ENCODE measurements around the gene WNT10A. TPM values are rescaled to one million over a fixed set of nuclear protein-coding genes. Genes with fewer than 3 reads are reported as not detected.

Gene WNT10A
- total RNA-seq, 2 experiments from 2014 or later: 4.8 to 6.6 TPM

- peaks cover 51% of the 10 kb centered on the region for H3K4me1 Mint-ChIP-seq (ENCODE audit: low read depth)
- no peaks in the 10 kb centered on the region for H3K36me3 Mint-ChIP-seq (ENCODE audit: low read depth)
- peaks cover 35% of the 10 kb centered on the region for H3K27me3 Mint-ChIP-seq
- H3K36me3 ChIP-seq (ENCODE audit: insufficient read depth, low read length): peaks cover 3% of the 10 kb centered on the region
- intact Hi-C loops (cut with DNase I, micrococcal nuclease): loop anchor here (1.0 kb wide), 4 partner anchors 11 to 45 kb away; no protein-coding TSS in a partner anchor
- no peak for TF ChIP-seq CTCF (IDR thresholded peaks at IDR 0.05)
- H3K9me3 ChIP-seq (ENCODE audit: control insufficient read depth in 1 of 2, insufficient read depth in 1 of 2, low read length in 2 of 2): no peaks in the 10 kb centered on the region
- peak overlapping the region; percentile 88 for H3K4me3 Mint-ChIP-seq
- H3K4me1 ChIP-seq (ENCODE audit: insufficient read depth, low read length): peaks cover 59% of the 10 kb centered on the region
- POLR2A ChIA-PET: interaction anchor here (0.8 to 10.3 kb wide), 9 partner anchors 11 to 681 kb away, joined by 3 to 455 read pairs (median 4); partner anchors contain the start of genes CNPPD1, RNF25, STK36 and TTLL4
- H3K4me3 ChIP-seq (ENCODE audit: low read length): peak overlapping the region; percentile 61
- no peaks in the 10 kb centered on the region for H3K9me3 Mint-ChIP-seq
- CTCF ChIA-PET: interaction anchor here (0.7 to 11.9 kb wide), 17 partner anchors 10 to 490 kb away, joined by 3 to 500 read pairs (median 7); partner anchors contain the start of genes DNPEP, TTLL4 and WNT10A
- no peak for ATAC-seq (ENCODE audit: poor library complexity)
- H3K27me3 ChIP-seq (ENCODE audit: control insufficient read depth in 1 of 2, insufficient read depth in 2 of 2, low read length in 2 of 2): peaks cover 10 to 24% of the 10 kb centered on the region in 2 experiments
- peak in 2 of 14 experiments; percentile 33 to 60 for DNase-seq
- peak overlapping the region; percentile 91 for H3K27ac Mint-ChIP-seq
- H3K27ac ChIP-seq (ENCODE audit: low read depth in 1 of 2, low read length in 2 of 2): peak overlapping the region; percentile 74 to 95
These were observed 16.9 kb downstream of the WNT10A start for GRCh38 chr2:218897394-218898108.

- H3K4me3 Mint-ChIP-seq: peak overlapping the region; percentile 88
- H3K36me3 Mint-ChIP-seq (ENCODE audit: low read depth): no peaks in the 10 kb centered on the region
- Histone ChIP-seq H3K27me3 (ENCODE audit: control insufficient read depth in 1 of 2, insufficient read depth in 2 of 2, low read length in 2 of 2) (peaks cover 10 to 24% of the 10 kb centered on the region in 2 experiments), H3K9me3 (ENCODE audit: control insufficient read depth in 1 of 2, insufficient read depth in 1 of 2, low read length in 2 of 2) (no peaks in the 10 kb centered on the region), H3K27ac (ENCODE audit: low read depth in 1 of 2, low read length in 2 of 2) (peak overlapping the region in 1 of 2 donors; percentile 74), H3K36me3 (ENCODE audit: insufficient read depth, low read length) (peaks cover 3% of the 10 kb centered on the region), H3K4me3 (ENCODE audit: low read length) (peak overlapping the region; percentile 61), H3K4me1 (ENCODE audit: insufficient read depth, low read length) (peaks cover 53% of the 10 kb centered on the region)
- DNase-seq (peak; percentile 56 to 87 (median 76)), ATAC-seq (ENCODE audit: poor library complexity) (peak; percentile 14)
- ChIA-PET CTCF (interaction anchor here (0.7 to 11.9 kb wide), 18 partner anchors 11 to 489 kb away, joined by 3 to 500 read pairs (median 6); partner anchors contain the start of genes DNPEP and WNT10A), POLR2A (interaction anchor here (0.6 to 10.3 kb wide), 8 partner anchors 11 to 682 kb away, joined by 3 to 455 read pairs (median 4); partner anchors contain the start of genes CNPPD1, TTLL4, WNT10A and WNT6)
- peak overlapping the region; percentile 91 for H3K27ac Mint-ChIP-seq
- peak; percentile 99 for TF ChIP-seq CTCF (IDR thresholded peaks at IDR 0.05)
- intact Hi-C loops (cut with DNase I, micrococcal nuclease): loop anchor here (1.0 kb wide), 3 partner anchors 22 to 46 kb away; no protein-coding TSS in a partner anchor
- no peaks in the 10 kb centered on the region for H3K9me3 Mint-ChIP-seq
- peaks cover 41% of the 10 kb centered on the region for H3K27me3 Mint-ChIP-seq
- H3K4me1 Mint-ChIP-seq (ENCODE audit: low read depth): peaks cover 45% of the 10 kb centered on the region
These were observed 17.6 kb downstream of the WNT10A start for GRCh38 chr2:218898109-218898878.

DNA sequence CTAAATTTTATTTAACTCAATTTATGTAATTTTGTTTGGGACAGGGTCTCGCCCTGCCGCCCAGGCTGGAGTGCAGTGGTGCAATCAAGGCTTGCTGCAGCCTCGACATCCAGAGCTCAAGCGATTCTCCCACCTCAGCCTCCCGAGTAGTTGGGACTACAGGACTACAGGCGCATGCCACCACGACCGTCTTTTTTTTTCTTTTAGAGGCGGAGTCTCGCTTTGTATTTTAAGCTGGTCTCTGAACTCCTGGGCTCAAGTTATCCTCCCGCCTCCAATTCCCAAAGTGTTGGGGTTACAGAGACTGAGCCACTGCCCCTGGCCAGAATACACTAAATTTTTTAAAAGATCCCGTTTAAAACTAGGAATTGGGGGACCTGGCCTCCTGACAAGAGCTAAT lies 18.5 kb downstream of the WNT10A start:
- Histone ChIP-seq H3K36me3 (ENCODE audit: insufficient read depth, low read length) (peaks cover 3% of the 10 kb centered on the region), H3K9me3 (ENCODE audit: control insufficient read depth in 1 of 2, insufficient read depth in 1 of 2, low read length in 2 of 2) (no peaks in the 10 kb centered on the region), H3K4me1 (ENCODE audit: insufficient read depth, low read length) (peaks cover 45% of the 10 kb centered on the region), H3K27ac (ENCODE audit: low read depth in 1 of 2, low read length in 2 of 2) (no peak overlapping the region), H3K4me3 (ENCODE audit: low read length) (no peak overlapping the region), H3K27me3 (ENCODE audit: control insufficient read depth in 1 of 2, insufficient read depth in 2 of 2, low read length in 2 of 2) (peaks cover 11 to 26% of the 10 kb centered on the region in 2 experiments)
- H3K27me3 Mint-ChIP-seq: peaks cover 45% of the 10 kb centered on the region
- no peak overlapping the region for H3K4me3 Mint-ChIP-seq
- no peaks in the 10 kb centered on the region for H3K9me3 Mint-ChIP-seq
- intact Hi-C loops (cut with DNase I, micrococcal nuclease): no loop called here
- H3K27ac Mint-ChIP-seq: no peak overlapping the region
- H3K36me3 Mint-ChIP-seq (ENCODE audit: low read depth): no peaks in the 10 kb centered on the region
- DNase-seq: no peak
- POLR2A ChIA-PET: interaction anchor here (2.0 to 10.3 kb wide), 2 partner anchors 20 to 39 kb away, joined by 6 to 455 read pairs; partner anchors contain the start of gene WNT10A
- no peak for TF ChIP-seq CTCF (IDR thresholded peaks at IDR 0.05)
- peaks cover 36% of the 10 kb centered on the region for H3K4me1 Mint-ChIP-seq (ENCODE audit: low read depth)
- ATAC-seq (ENCODE audit: poor library complexity): no peak
- CTCF ChIA-PET: interaction anchor here (2.9 to 11.9 kb wide), 5 partner anchors 11 to 81 kb away, joined by 19 to 500 read pairs (median 35); partner anchors contain the start of gene WNT10A
